Large intestine (tissue), 3 donors: ENCODE measurements around the gene PDPN. TPM values are rescaled to one million over a fixed set of nuclear protein-coding genes. Genes with fewer than 3 reads are reported as not detected.
A peak's percentile ranks its signal among the peaks of the same experiment; 100 is the strongest.

Experiments used
- DNase-seq, 2 donors: peaks; one replicate each; pipeline versions ENCODE4 v3.0.0 to v3.0.0-alpha.2; 2013
- H3K27ac ChIP-seq: one replicate; pipeline ENCODE4 v1.5.1; 2013; ENCODE audit warnings: low read length
- H3K27me3 ChIP-seq: 2 replicates; pipeline ENCODE4 v1.6.1; 2013; ENCODE audit warnings: low read length; ENCODE audit not compliant: control insufficient read depth, insufficient read depth
- H3K36me3 ChIP-seq: 2 replicates; pipeline ENCODE4 v1.6.1; 2013; ENCODE audit warnings: low read length; ENCODE audit not compliant: control insufficient read depth, insufficient read depth
- H3K4me1 ChIP-seq: one replicate; pipeline ENCODE4 v1.6.1; 2013; ENCODE audit warnings: low read length; ENCODE audit not compliant: control insufficient read depth, insufficient read depth
- H3K4me3 ChIP-seq: one replicate; pipeline ENCODE4 v1.5.1; 2013; ENCODE audit warnings: low read length
- H3K9me3 ChIP-seq: one replicate; pipeline ENCODE4 v1.6.1; 2013; ENCODE audit warnings: mild to moderate bottlenecking, low read depth, low read length, moderate library complexity; ENCODE audit not compliant: control insufficient read depth
- WGBS: methylation state at CpG from one replicate; pipeline ENCODE4 v1.1.5; 2013; ENCODE audit warnings: low lambda C conversion rate; ENCODE audit not compliant: insufficient coverage; 5-methylcytosine and 5-hydroxymethylcytosine counted together
- polyA plus RNA-seq: library from polyadenylated mRNA; unstranded; fragments of 120-200 nt; gene quantifications from one replicate; pipeline ENCODE4 v1.2.1, GENCODE V29; 2013

Gene PDPN
- polyA plus RNA-seq, 1 donor, result 11.9 TPM

- peaks cover 44% of the 10 kb centered on the region for H3K27me3 ChIP-seq
- WGBS, result 42% methylated on average over 2 of the region's 9 CpGs
- no peaks in the 10 kb centered on the region for H3K36me3 ChIP-seq
- H3K9me3 ChIP-seq, result peaks cover 6% of the 10 kb centered on the region
- H3K4me1 ChIP-seq, result no peaks in the 10 kb centered on the region
- no peak overlapping the region for H3K4me3 ChIP-seq
- H3K27ac ChIP-seq, result no peak overlapping the region
- no peak for DNase-seq
These were observed 3.8 kb downstream of the PDPN start for GRCh38 chr1:13587256-13588030.

- WGBS, result 83% methylated on average over 1 of the region's 11 CpGs
- no peak overlapping the region for H3K27ac ChIP-seq
These were observed 5.5 kb downstream of the PDPN start for GRCh38 chr1:13588946-13589796.

GRCh38 chr1:13590486-13590885, 6.9 kb downstream of the PDPN start:
- Histone ChIP-seq H3K4me1 (no peaks in the 10 kb centered on the region), H3K27me3 (peaks cover 14% of the 10 kb centered on the region), H3K27ac (no peak overlapping the region), H3K36me3 (no peaks in the 10 kb centered on the region), H3K4me3 (no peak overlapping the region), H3K9me3 (no peaks in the 10 kb centered on the region)
- no peak for DNase-seq
- WGBS, result 100% methylated on average over 2 of the region's 7 CpGs

More at GRCh38 chr1:13588946-13589796, 5.5 kb downstream of the PDPN start:
- H3K36me3 ChIP-seq, result no peaks in the 10 kb centered on the region
- no peak for DNase-seq
- H3K9me3 ChIP-seq, result no peaks in the 10 kb centered on the region
- H3K27me3 ChIP-seq, result peaks cover 27% of the 10 kb centered on the region
- no peaks in the 10 kb centered on the region for H3K4me1 ChIP-seq
- H3K4me3 ChIP-seq, result no peak overlapping the region

GRCh38 chr1:13593511-13594131, 10.0 kb downstream of the PDPN start:
- H3K4me3 ChIP-seq, result no peak overlapping the region
- H3K36me3 ChIP-seq, result no peaks in the 10 kb centered on the region
- peak in 1 of 2 donors; percentile 24 for DNase-seq
- no peaks in the 10 kb centered on the region for H3K4me1 ChIP-seq
- no peaks in the 10 kb centered on the region for H3K27me3 ChIP-seq
- H3K27ac ChIP-seq, result peak overlapping the region; percentile 36
- WGBS, result no CpG with 5 or more reads among the region's 10 CpGs
- H3K9me3 ChIP-seq, result no peaks in the 10 kb centered on the region

- H3K27me3 ChIP-seq, result no peaks in the 10 kb centered on the region
- H3K4me3 ChIP-seq, result no peak overlapping the region
- no peak overlapping the region for H3K27ac ChIP-seq
- DNase-seq, result no peak
- H3K4me1 ChIP-seq, result no peaks in the 10 kb centered on the region
- H3K36me3 ChIP-seq, result no peaks in the 10 kb centered on the region
- WGBS, result no CpG with 5 or more reads among the region's 10 CpGs
- H3K9me3 ChIP-seq, result no peaks in the 10 kb centered on the region
These were observed 11.8 kb downstream of the PDPN start for GRCh38 chr1:13595411-13595810.

GRCh38 chr1:13597166-13597565, 13.5 kb downstream of the PDPN start:
- Histone ChIP-seq H3K4me3 (no peak overlapping the region), H3K27me3 (no peaks in the 10 kb centered on the region), H3K4me1 (no peaks in the 10 kb centered on the region), H3K9me3 (no peaks in the 10 kb centered on the region), H3K36me3 (no peaks in the 10 kb centered on the region), H3K27ac (no peak overlapping the region)
- 0% methylated on average over 1 of the region's 7 CpGs for WGBS
- DNase-seq, result no peak

GRCh38 chr1:13600762-13601453, 17.3 kb downstream of the PDPN start:
- Histone ChIP-seq H3K27ac (no peak overlapping the region), H3K4me1 (no peaks in the 10 kb centered on the region), H3K36me3 (no peaks in the 10 kb centered on the region), H3K4me3 (no peak overlapping the region), H3K9me3 (no peaks in the 10 kb centered on the region), H3K27me3 (no peaks in the 10 kb centered on the region)
- DNase-seq, result no peak
- WGBS, result no CpG with 5 or more reads among the region's 7 CpGs

- Histone ChIP-seq H3K9me3 (no peaks in the 10 kb centered on the region), H3K36me3 (no peaks in the 10 kb centered on the region), H3K4me1 (no peaks in the 10 kb centered on the region), H3K27ac (no peak overlapping the region), H3K4me3 (no peak overlapping the region), H3K27me3 (no peaks in the 10 kb centered on the region)
- 86% methylated on average over 3 of the region's 5 CpGs for WGBS
- no peak for DNase-seq
These were observed 20.5 kb downstream of the PDPN start for GRCh38 chr1:13604176-13604575.

- Histone ChIP-seq H3K27ac (no peak overlapping the region), H3K9me3 (no peaks in the 10 kb centered on the region), H3K4me3 (no peak overlapping the region), H3K36me3 (no peaks in the 10 kb centered on the region), H3K27me3 (no peaks in the 10 kb centered on the region), H3K4me1 (no peaks in the 10 kb centered on the region)
- DNase-seq, result no peak
- WGBS, result no CpG with 5 or more reads among the region's 3 CpGs
These were observed 21.1 kb downstream of the PDPN start for GRCh38 chr1:13604721-13605120.

GRCh38 chr1:13605159-13605558, 21.5 kb downstream of the PDPN start:
- H3K4me3 ChIP-seq, result no peak overlapping the region
- H3K27me3 ChIP-seq, result no peaks in the 10 kb centered on the region
- H3K36me3 ChIP-seq, result no peaks in the 10 kb centered on the region
- no peaks in the 10 kb centered on the region for H3K9me3 ChIP-seq
- DNase-seq, result no peak
- no peak overlapping the region for H3K27ac ChIP-seq
- WGBS, result no CpG with 5 or more reads among the region's 1 CpG
- no peaks in the 10 kb centered on the region for H3K4me1 ChIP-seq
